Midbrain (tissue), 1 donor: ENCODE results near the gene RPTN.
"Not testable (repeated sequence)": the region's sequence is repeated elsewhere in the genome, so short reads cannot be mapped to it uniquely, and the experiment has no call there.

ENCODE experiments used
- DNase-seq: peaks from one replicate; lab custom pipeline; 2025; lab: John Stamatoyannopoulos, UW

Gene RPTN

GRCh38 chr1:152165286-152166077, 6.5 kb upstream of the RPTN start:
- no peak for DNase-seq

DNA sequence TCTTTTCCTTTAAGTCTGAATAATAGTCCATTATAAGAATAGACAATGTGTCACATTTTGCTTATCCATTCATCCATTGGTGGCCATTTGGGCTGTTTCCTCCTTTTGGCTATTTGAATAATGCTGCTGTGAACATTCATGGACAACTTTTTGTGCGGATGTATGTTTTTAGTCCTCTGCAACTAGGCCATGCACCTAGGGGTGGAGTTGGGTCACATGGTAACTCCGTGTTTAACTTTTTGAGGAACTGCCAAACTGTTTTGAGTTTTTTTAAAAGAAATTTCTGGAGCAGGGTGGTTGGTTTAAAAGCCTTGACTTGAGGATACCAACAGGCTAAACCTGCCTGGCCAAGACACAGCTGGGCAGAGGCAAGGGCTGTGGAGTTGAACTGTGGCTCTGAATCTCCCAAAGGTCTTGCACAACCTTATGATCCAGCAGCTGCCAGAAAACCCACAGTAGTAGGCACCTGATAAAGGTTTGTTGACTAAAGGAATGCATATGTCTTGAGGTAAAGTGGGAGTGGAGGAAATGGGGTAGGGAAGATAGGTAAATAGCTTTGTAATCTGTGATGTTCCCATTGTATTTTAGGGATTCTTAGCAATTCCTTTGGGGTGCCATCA, 5.6 kb upstream of the RPTN start:
- no peak for DNase-seq

DNA sequence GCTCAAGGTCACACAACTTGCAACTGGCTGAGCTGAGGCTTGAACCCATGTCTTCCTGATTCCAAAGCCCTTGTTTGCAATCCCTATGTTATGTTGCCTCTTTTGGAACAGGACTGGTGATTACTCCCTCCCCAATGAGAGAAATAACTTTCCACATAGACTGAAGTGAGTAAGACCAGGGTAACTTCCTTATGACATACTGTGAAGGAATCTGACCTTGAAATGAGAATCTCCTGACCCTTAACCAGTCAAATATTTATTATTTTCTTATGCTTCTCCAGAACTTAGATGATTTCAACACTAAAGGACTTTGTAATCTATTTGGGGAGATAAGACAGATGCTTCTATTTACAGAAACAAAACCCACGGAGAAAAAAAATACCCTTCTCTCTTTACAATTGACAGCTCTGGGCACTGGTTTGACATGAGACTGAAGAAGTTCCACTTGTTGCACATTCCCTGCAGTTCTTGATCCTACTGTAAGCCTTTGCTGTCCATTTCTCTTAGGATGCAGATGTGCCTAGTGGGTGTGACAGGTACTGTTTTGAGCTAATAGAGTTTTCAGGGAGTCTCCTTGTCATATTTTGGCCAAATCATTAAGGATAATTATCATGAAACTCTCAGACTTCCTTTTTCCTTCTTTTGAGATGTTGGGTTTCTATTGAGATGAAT, 3.9 kb upstream of the RPTN start:
- DNase-seq = no peak

- DNase-seq = no peak
These were observed 1.5 kb upstream of the RPTN start for GRCh38 chr1:152160576-152160975.

GRCh38 chr1:152153996-152154395, 5.0 kb downstream of the RPTN start:
- DNase-seq = no peak

DNA sequence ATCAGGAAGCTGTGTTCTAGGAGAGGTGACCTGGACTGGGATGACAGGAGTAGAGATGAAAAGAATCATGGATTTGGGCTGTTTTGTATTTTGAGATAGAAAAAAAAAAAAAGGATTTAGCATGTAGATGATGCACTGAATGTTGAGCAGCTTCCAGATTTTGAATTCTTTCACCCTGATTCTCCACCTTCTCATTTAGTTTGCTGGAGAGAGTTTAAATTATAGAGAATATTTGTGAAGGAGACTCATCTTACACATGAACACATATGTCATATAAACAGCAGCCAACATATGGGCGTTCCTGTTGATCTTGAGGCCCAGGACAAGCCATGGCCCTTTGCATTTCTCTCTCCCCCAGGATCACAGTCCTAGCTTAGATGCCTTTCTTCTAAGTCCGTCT, 7.4 kb downstream of the RPTN start:
- DNase-seq = no peak

- no peak for DNase-seq
These were observed 10.0 kb downstream of the RPTN start for GRCh38 chr1:152148981-152149380.

GRCh38 chr1:152148051-152148450, 11.0 kb downstream of the RPTN start:
- no peak for DNase-seq

DNA sequence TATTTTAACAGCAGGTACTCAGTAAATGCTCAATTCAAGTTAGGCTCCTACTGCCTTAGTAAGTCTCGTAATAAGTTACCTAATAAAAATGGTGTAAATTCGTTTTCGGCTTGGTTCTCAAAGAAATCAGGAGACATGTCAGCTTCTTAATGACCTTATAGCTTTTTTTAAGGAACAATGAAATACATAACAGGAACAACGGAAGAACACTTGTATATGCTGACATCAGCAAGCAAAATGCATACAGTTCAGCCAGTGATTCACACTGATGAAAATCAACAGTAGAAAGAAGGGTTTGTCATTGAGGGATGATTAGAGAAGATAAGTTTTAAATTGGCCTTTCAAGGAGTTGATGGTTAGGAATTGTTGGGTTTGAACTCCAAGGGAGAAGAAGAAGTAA, 13.3 kb downstream of the RPTN start:
- no peak for DNase-seq

DNA sequence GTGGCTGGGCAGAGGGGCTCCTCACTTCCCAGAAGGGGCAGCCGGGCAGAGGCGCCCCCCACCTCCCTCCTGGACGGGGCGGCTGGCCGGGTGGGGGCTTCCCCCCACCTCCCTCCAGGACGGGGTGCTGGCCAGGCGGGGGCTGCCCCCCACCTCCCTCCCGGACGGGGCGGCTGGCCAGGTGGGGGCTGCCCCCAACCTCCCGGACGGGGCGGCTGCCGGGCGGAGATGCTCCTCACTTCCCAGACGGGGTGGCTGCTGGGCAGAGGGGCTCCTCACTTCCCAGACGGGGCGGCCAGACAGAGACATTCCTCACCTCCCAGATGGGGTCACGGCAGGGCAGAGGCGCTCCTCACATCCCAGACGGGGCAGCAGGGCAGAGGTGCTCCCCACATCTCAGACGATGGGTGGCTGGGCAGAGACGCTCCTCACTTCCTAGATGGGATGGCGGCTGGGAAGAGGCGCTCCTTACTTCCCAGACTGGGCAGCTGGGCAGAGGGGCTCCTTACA, 14.3 kb downstream of the RPTN start:
- DNase-seq = not testable (repeated sequence)

GRCh38 chr1:152143150-152143887, 15.7 kb downstream of the RPTN start:
- no peak for DNase-seq

DNA sequence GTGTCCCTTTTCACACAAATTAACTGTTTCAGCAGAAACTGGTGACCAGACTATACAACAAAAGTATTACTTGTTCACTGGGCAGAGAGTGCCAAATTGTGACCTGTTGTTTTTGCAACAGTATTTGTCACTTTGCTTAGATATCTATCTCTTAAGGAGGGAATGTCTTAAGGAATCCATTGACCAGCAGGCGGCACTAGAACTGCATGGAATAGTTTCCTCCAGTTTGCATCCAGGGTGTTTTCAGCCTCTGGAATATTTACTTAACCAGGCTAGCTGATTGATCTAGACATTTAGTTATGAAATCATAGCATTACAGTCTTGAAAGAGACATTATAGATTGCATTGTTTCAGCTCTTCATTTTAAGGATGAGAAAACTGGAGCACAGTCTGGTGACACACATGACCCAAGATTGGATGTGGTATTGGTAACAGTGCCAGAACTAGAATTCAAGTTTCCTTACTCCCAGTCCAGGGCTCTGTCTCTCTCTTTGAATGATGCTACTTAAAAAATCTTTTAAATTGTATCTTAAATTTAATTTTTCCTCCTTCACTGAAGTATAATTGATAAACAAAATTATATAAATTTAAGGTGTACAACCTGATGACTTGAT, 16.9 kb downstream of the RPTN start:
- DNase-seq = peak; percentile 59

- no peak for DNase-seq
These were observed 21.8 kb downstream of the RPTN start for GRCh38 chr1:152137215-152137614.

DNA sequence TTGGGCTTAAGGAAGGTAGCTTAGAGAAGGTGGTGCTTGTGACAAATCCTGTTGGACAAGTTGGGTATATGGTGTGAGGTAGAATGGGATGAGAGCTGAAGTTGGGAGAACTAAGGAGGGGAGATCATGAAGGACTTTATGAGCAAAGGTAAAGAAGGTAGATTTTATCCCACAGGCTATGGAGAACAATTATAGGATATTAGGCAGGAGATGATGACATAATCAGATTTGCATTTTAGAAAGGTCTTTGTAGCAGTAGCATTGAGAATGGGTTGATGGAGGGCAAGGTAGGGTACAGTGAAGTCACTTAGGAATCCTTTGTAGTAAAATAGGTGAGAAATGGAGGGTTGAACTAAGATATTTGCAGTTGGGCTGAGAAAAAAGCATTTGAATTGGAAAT, 28.8 kb downstream of the RPTN start:
- no peak for DNase-seq

GRCh38 chr1:152127673-152128072, 31.4 kb downstream of the RPTN start:
- DNase-seq = no peak

- DNase-seq = no peak
These were observed 33.1 kb downstream of the RPTN start for GRCh38 chr1:152125834-152126443.

DNA sequence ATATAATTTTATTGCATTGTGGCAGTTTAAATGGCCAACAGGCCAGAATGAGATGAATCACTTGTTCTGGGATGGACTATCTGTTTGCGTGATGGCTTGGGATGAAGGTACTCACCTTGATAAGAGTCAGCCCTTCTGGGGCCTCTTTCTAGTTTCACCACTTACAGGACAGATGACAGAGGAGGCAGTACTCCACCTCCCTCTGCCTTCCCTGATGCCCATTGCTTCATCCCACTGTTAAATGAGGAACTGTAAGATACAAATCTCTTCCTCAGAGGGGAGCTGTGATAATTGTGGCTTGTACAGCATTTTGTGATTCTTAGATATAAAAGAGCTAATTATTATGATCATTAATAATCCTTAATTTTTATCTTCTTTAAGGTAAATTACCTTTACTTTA, 40.1 kb downstream of the RPTN start:
- DNase-seq = no peak

- DNase-seq = no peak
These were observed 43.7 kb downstream of the RPTN start, which contains the start of gene TCHH for GRCh38 chr1:152115344-152115743. Gene TCHH (minus strand): TSS chr1:152115444. CDS start chr1:152114080, 1,364 bp downstream.

DNA sequence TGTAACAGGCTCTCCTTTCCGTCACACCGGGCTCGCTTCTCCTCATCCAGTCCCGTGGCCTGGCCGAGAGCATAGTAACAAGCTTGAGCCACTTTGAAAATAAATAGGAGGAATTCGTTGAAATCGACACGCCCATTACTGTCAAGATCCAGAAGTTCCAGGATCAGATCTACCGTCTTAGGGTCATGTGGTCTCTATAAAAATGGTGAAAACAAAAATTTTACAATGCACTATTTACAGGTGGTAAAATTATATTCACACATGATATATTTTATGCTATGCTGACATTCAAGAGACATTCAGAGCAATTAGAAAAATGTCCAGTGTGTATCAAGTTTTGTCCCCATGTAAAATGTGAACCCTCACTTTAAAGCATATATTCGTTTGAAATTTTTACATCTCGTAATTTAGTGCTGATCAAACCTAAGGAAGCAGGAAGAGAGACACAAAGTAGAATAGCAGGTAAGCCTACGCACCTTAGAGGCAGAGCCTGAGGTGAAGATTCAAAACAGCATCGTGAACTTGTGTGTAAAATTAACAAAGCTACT, 46.1 kb downstream of the RPTN start:
- no peak for DNase-seq

DNA sequence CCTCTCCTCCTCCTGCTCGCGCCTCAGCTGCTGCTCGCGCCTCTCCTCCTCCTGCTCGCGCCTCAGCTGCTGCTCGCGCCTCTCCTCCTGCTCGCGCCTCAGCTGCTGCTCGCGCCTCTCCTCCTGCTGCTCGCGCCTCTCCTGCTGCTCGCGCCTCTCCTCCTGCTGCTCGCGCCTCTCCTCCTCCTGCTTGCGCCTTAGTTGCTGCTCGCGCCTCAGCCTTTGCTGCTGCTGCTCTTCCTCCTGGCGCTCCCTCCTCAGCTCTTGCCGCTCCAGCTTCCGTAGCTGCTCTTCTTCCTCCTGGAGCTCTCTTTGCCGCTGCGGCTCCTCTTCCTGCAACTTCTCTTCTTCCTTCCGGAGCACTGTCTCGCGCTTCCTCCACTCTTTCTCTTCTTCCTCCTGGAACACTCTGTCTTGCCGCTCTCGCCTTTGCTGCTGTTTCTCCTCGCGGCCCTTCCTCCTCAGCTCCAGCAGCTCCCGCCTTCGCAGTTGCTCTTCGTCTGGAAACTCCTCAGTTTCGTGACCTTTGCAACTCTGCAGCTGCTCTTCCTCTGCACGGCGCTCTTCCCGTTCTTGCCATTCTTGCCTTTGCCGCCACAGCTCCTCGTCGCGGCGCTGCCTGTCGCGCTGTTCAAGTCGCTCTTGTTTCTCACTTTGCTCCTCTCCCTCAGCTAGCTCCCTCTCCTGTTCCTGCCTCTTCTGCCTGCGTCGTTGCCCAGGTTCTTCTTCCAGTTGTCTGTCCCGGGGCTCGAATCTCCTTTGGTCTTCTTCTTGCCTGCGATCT, 46.7 kb downstream of the RPTN start:
- DNase-seq = no peak
